ENCODE data around the gene ZFPL1. TPM values are rescaled to one million over a fixed set of nuclear protein-coding genes. Genes with fewer than 3 reads are reported as not detected.

The ZFPL1 gene
- total and polyA plus RNA-seq, 9 of the 15 experiments (the other 6 are each of a cell fraction or from before 2014, with no cell fraction given), result 3.7 to 37.5 (median 22.7) TPM

- TF ChIP-seq HIVEP1 (CRISPR knock-in tag; IDR thresholded peaks at IDR 0.05), result no peak
- TF ChIP-seq ZNF780A (CRISPR knock-in tag; IDR thresholded peaks at IDR 0.05), result no peak
- TF ChIP-seq PHF8 (IDR thresholded peaks at IDR 0.05; ENCODE audit: borderline replicate concordance, low read length), result peak; percentile 58; the same call in 1 of the 2 replicates
- no peak for TF ChIP-seq MBD2 (IDR thresholded peaks at IDR 0.05; ENCODE audit: borderline replicate concordance, low read depth)
- TF ChIP-seq ZNF644 (tag; IDR thresholded peaks at IDR 0.05; ENCODE audit: low read depth), result no peak
- no peak for TF ChIP-seq ZNF311 (CRISPR knock-in tag; IDR thresholded peaks at IDR 0.05)
- peak; percentile 97 for TF ChIP-seq MTA3 (IDR thresholded peaks at IDR 0.05; ENCODE audit: borderline replicate concordance)
- 0 out of 2 replicates have a peak, but pooled peaks have one; percentile 18 for TF ChIP-seq MTA2 (IDR thresholded peaks at IDR 0.05; ENCODE audit: low read depth)
- TF ChIP-seq MLX (CRISPR knock-in tag; conservative IDR thresholded peaks at IDR 0.05), result no peak
- TF ChIP-seq RBM17 (IDR thresholded peaks at IDR 0.05; ENCODE audit: borderline replicate concordance, low read depth, low read length), result no peak
- TF ChIP-seq E2F5 (CRISPR knock-in tag; IDR thresholded peaks at IDR 0.05), result no peak
- peak; percentile 33 for TF ChIP-seq POLR2B (IDR thresholded peaks at IDR 0.05; ENCODE audit: low read depth, partially characterized antibody)
- TF ChIP-seq HBP1 (CRISPR knock-in tag; IDR thresholded peaks at IDR 0.05), result 0 out of 2 replicates have a peak, but pooled peaks have one; percentile 6
- peak; percentile 57; the same call in 1 of the 2 replicates for TF ChIP-seq ZNF24 (IDR thresholded peaks at IDR 0.05)
- no peak for TF ChIP-seq MAFK (IDR thresholded peaks at IDR 0.05; ENCODE audit: low read length)
- TF ChIP-seq RNF219 (CRISPR knock-in tag; IDR thresholded peaks at IDR 0.05), result no peak
- TF ChIP-seq RBBP5 (IDR thresholded peaks at IDR 0.05; ENCODE audit: borderline replicate concordance, insufficient read depth, low read length, poor library complexity, severe bottlenecking), result peak; percentile 70
- TF ChIP-seq SP2 (IDR thresholded peaks at IDR 0.05; ENCODE audit: extremely low read depth, low read depth, low read length, poor library complexity, severe bottlenecking), result no peak
- no peak for TF ChIP-seq HNRNPLL (IDR thresholded peaks at IDR 0.05; ENCODE audit: low read depth, low read length, poor library complexity, severe bottlenecking)
- no peak for TF ChIP-seq ARID2 (IDR thresholded peaks at IDR 0.05)
- TF ChIP-seq KHSRP (IDR thresholded peaks at IDR 0.05), result no peak
- peak; percentile 95 for TF ChIP-seq HMGN3 (IDR thresholded peaks at IDR 0.05; ENCODE audit: borderline replicate concordance, extremely low read depth, insufficient read length, low read depth, low read length)
These were observed 28.7 kb downstream of the ZFPL1 start (continued) for GRCh38 chr11:65112546-65113360.

Data from K562 (cell line).